A673 (cell line): ENCODE data around the gene MRPL28. TPM values are rescaled to one million over a fixed set of nuclear protein-coding genes. Genes with fewer than 3 reads are reported as not detected.

Experiments used
- BruUV-seq: library from RNA; stranded (reverse); fragments of 400-500 nt; replicated peaks from 2 replicates; lab custom pipeline; 2021; lab: Mats Ljungman, UMichigan
- CTCF ChIA-PET: fragments of 300-600 bp; sonication (Branson Sonifier 250); formaldehyde crosslinking; loops from one replicate; lab custom pipeline; 2022; ENCODE audit warnings: antibody characterized with exemption; lab: Charles Lee
- POLR2A ChIA-PET: fragments of 300-600 bp; sonication (Branson Sonifier 250); formaldehyde crosslinking; loops from one replicate; lab custom pipeline; 2022; ENCODE audit warnings: antibody characterized with exemption; ENCODE audit not compliant: low non-redundant PET; lab: Charles Lee
- DNase-seq: peaks from one replicate; pipeline ENCODE4 v3.0.0-alpha.2; 2015; ENCODE audit warnings: low spot score
- H3K27ac ChIP-seq: fragments of 200-600 bp; sonication (generic); 2 replicates; pipeline ENCODE4 v1.5.1; 2016; ENCODE audit warnings: mixed run types, low read depth, mild to moderate bottlenecking, mixed read lengths, antibody characterized with exemption, low read length; ENCODE audit not compliant: poor library complexity, severe bottlenecking
- H3K27me3 ChIP-seq: fragments of 200-600 bp; sonication (generic); replicated peaks from 2 replicates; pipeline ENCODE4 v1.6.1; 2017; ENCODE audit warnings: mixed run types, low read depth, mild to moderate bottlenecking, mixed read lengths, antibody characterized with exemption, low read length; ENCODE audit not compliant: insufficient read depth, poor library complexity
- H3K36me3 ChIP-seq: fragments of 200-600 bp; sonication (generic); 2 replicates; pipeline ENCODE4 v1.6.1; 2016; ENCODE audit warnings: mixed run types, mild to moderate bottlenecking, mixed read lengths, antibody characterized with exemption, low read length; ENCODE audit not compliant: insufficient read depth, poor library complexity, severe bottlenecking
- H3K4me1 ChIP-seq: fragments of 200-600 bp; sonication (generic); 2 replicates; pipeline ENCODE4 v1.6.1; 2017; ENCODE audit warnings: mixed run types, mild to moderate bottlenecking, mixed read lengths, antibody characterized with exemption, low read length; ENCODE audit not compliant: insufficient read depth, poor library complexity, severe bottlenecking
- H3K4me3 ChIP-seq: fragments of 200-600 bp; sonication (generic); 2 replicates; pipeline ENCODE4 v1.5.1; 2016; ENCODE audit warnings: low read depth, mixed run types, mild to moderate bottlenecking, mixed read lengths, low read length; ENCODE audit not compliant: poor library complexity, severe bottlenecking
- H3K9me3 ChIP-seq: fragments of 200-600 bp; sonication (generic); 2 replicates; pipeline ENCODE4 v1.6.1; 2016; ENCODE audit warnings: mixed run types, low read depth, mild to moderate bottlenecking, mixed read lengths, antibody characterized with exemption, low read length; ENCODE audit not compliant: poor library complexity, severe bottlenecking
- CTCF ChIP-seq: fragments of 300-800, 200-600 bp; sonication (generic); conservative IDR thresholded peaks from 2 replicates; pipeline ENCODE4 v1.5.1; 2017; ENCODE audit warnings: low read depth, mild to moderate bottlenecking, antibody characterized with exemption, low read length, moderate library complexity, mixed read lengths
- EZH2 ChIP-seq: fragments of 200-600 bp; sonication (generic); IDR thresholded peaks from 2 replicates; pipeline ENCODE4 v1.6.1; 2017; ENCODE audit warnings: borderline replicate concordance, low read depth, mild to moderate bottlenecking, mixed read lengths, antibody characterized with exemption, low read length; ENCODE audit not compliant: poor library complexity, severe bottlenecking
- intact Hi-C: fragments of 100-400 bp; cut with micrococcal nuclease; formaldehyde crosslinking; loops from one replicate; pipeline ENCODE4 v1.10.0; 2022; ENCODE audit not compliant: unreplicated experiment
- total RNA-seq: library from RNA; stranded (reverse); gene quantifications from 2 replicates; pipeline ENCODE4 v1.2.3, GENCODE V29; 2021

Gene MRPL28
- total RNA-seq, 1 experiment from 2014 or later = 150 TPM

- ChIA-PET POLR2A (no interaction called here), CTCF (interaction anchor here (0.6 to 1.2 kb wide), 9 partner anchors 8 to 618 kb away, joined by 3 to 11 read pairs (median 4); partner anchors contain the start of gene MRPL28)
- H3K27ac ChIP-seq = peak overlapping the region; percentile 67
- intact Hi-C loops = loop anchor here (2.0 kb wide), 2 partner anchors 73 to 119 kb away; partner anchors contain the start of genes ARHGDIG and FAM234A
- peak overlapping the region; percentile 45 for H3K4me3 ChIP-seq
- no peaks in the 10 kb centered on the region for H3K9me3 ChIP-seq
- no peaks in the 10 kb centered on the region for H3K4me1 ChIP-seq
- no peak for DNase-seq
- no TSS peak for BruUV-seq
- TF ChIP-seq EZH2 (no peak), CTCF (no peak)
- peaks cover 6% of the 10 kb centered on the region for H3K36me3 ChIP-seq
- no peaks in the 10 kb centered on the region for H3K27me3 ChIP-seq
These were observed 16.7 kb downstream of the MRPL28 start for GRCh38 chr16:353404-354290.

- Histone ChIP-seq H3K27ac (peak within 1 kb of the TSS; percentile 83), H3K4me1 (no peaks in the 10 kb centered on the region)
These were observed 17.6 kb downstream of the MRPL28 start, which contains the start of gene AXIN1 for GRCh38 chr16:352547-353403. Gene AXIN1 (minus strand): TSS chr16:352723. CDS start chr16:347025, 5,698 bp downstream.

More at GRCh38 chr16:352547-353403, 17.6 kb downstream of the MRPL28 start, which contains the start of gene AXIN1:
- intact Hi-C loops = loop anchor here (2.0 kb wide), 2 partner anchors 72 to 118 kb away; partner anchors contain the start of genes ARHGDIG and FAM234A
- ChIA-PET POLR2A (interaction anchor here (0.5 to 0.7 kb wide), 2 partner anchors 304 to 307 kb away, joined by 4 to 7 read pairs; no protein-coding TSS in a partner anchor), CTCF (interaction anchor here (0.6 to 1.2 kb wide), 11 partner anchors 9 to 618 kb away, joined by 3 to 11 read pairs (median 4); partner anchors contain the start of gene MRPL28)
- Histone ChIP-seq H3K36me3 (peaks cover 6% of the 10 kb centered on the region), H3K9me3 (no peaks in the 10 kb centered on the region), H3K4me3 (peak within 1 kb of the TSS; percentile 79), H3K27me3 (no peaks in the 10 kb centered on the region)
- no peak for TF ChIP-seq EZH2
- TF ChIP-seq CTCF = peak; percentile 25; the same call in 1 of the 2 replicates
- no TSS peak for BruUV-seq
- peak; percentile 98 for DNase-seq
